Tibial nerve (tissue), 4 donors: Measurements from ENCODE around the gene CACTIN. TPM values are rescaled to one million over a fixed set of nuclear protein-coding genes. Genes with fewer than 3 reads are reported as not detected.
A peak's percentile ranks its signal among the peaks of the same experiment; 100 is the strongest.

Source experiments
- DNase-seq, 2 donors: peaks; one replicate each; pipeline ENCODE4 v3.0.0-alpha.2; 2019; ENCODE audit warnings: low spot score in 2 of 2
- H3K27ac ChIP-seq, 4 donors: fragments of 200-600 bp; sonication (generic) in 3 of 4; one replicate each; pipeline ENCODE4 v1.5.1; 2017 to 2019; ENCODE audit warnings: mild to moderate bottlenecking in 1 of 4
- H3K27me3 ChIP-seq, 2 donors: fragments of 200-600 bp; sonication (generic) in 1 of 2; one replicate each; pipeline versions ENCODE4 v1.5.1 to v1.6.0; 2017 to 2019
- H3K36me3 ChIP-seq, 3 donors: fragments of 200-600 bp; sonication (generic); one replicate each; pipeline ENCODE4 v1.5.1; 2018 to 2019
- H3K4me1 ChIP-seq, 4 donors: fragments of 200-600 bp; sonication (generic) in 3 of 4; one replicate each; pipeline ENCODE4 v1.5.1; 2017 to 2019
- H3K4me3 ChIP-seq, 4 donors: fragments of 200-600 bp; sonication (generic) in 3 of 4; one replicate each; pipeline ENCODE4 v1.5.1; 2017 to 2019; ENCODE audit warnings: mild to moderate bottlenecking in 1 of 4, moderate library complexity in 1 of 4
- H3K9me3 ChIP-seq, 4 donors: fragments of 200-600 bp; sonication (generic) in 3 of 4; one replicate each; pipeline ENCODE4 v1.5.1; 2017 to 2019
- CTCF ChIP-seq, 5 experiments: fragments of 200-600 bp in 3 of 5; fragments of 450-650 bp in 2 of 5; sonication (generic) in 3 of 5; IDR thresholded peaks; one replicate each; pipeline ENCODE4 v1.5.1; 2016 to 2019; ENCODE audit warnings: antibody characterized with exemption in 5 of 5, mild to moderate bottlenecking in 3 of 5, moderate library complexity in 2 of 5
- EP300 ChIP-seq, 2 donors: sonication (generic); formaldehyde crosslinking; IDR thresholded peaks; one replicate each; pipeline ENCODE4 v1.6.1; 2017; ENCODE audit warnings: antibody characterized with exemption in 2 of 2, mild to moderate bottlenecking in 1 of 2
- POLR2A ChIP-seq, 2 donors: fragments of 450-650 bp; IDR thresholded peaks; one replicate each; pipeline ENCODE4 v1.6.1; 2017; ENCODE audit warnings: antibody characterized with exemption in 2 of 2, mild to moderate bottlenecking in 2 of 2, moderate library complexity in 2 of 2
- WGBS, 2 donors: methylation state at CpG; one replicate each; pipeline ENCODE4 v1.1.5; 2018; 5-methylcytosine and 5-hydroxymethylcytosine counted together
- total RNA-seq, 4 donors: library from RNA; depleted of rRNA; stranded (reverse); fragments of >200 nt; gene quantifications; one replicate each; pipeline ENCODE4 v1.1.0, GENCODE V29; 2016

Gene CACTIN
- total RNA-seq, 4 donors from 2014 or later: 22.9 to 59.1 (median 42.7) TPM

DNA sequence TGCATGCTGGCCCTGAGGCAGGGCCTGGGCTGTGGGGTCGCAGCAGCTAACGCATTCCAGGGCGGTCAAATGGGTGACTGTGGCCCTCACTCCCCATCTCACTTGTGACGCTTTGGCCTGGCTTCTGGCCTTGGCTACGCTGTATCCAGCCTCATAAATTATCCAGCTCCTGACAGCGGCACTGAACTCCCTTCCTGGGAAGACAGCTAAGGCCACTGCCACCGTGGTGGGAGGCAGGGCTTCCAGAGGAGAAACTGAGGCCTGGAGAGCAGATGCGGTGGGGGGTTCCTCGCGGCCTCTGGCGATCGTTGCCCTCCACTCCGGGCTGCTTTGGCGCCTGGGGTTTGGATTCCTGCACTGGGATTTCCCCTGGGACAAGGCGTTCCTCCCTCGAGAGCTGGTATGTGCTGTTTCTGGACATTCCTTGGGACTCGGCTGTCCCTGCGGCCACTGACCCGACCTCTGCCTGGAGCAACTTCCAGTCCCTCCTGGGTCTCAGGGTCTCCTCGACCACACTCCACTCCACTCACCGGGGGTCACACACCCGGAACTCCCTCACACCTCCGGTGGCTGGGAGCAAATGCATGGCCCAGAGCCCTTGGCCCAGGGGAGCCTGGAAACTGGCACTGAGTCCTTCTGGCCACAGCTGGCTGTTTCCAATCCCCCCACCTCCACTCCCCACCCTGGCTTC lies 23.3 kb downstream of the CACTIN start:
- H3K27ac ChIP-seq: peak overlapping the region; percentile 66 to 89 (median 80)
- TF ChIP-seq EP300 (IDR thresholded peaks at IDR 0.05): peak in 1 of 2 donors; percentile 79
- TF ChIP-seq CTCF (IDR thresholded peaks at IDR 0.05): no peak
- TF ChIP-seq POLR2A (IDR thresholded peaks at IDR 0.05): no peak
- DNase-seq: no peak

DNA sequence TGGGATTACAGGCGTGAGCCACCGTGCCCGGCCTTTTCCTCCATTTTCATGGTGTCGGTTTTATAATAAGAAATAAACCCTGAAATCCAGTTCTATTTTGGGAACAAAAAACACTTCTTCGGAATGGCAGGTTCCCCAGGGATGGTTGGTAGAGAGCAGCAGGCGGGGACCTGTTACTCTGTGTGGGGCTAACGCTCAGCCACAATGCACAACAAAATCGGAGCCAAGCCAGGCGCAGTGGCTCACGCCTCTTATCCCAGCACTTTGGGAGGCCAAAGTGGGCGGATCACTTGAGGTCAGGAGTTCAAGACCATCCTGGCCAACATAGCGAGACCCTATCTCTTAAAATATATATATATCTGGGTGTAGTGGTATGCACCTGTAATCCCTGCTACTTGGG lies 25.6 kb downstream of the CACTIN start:
- H3K36me3 ChIP-seq: peaks cover 0 to 26% (median 0%) of the 10 kb centered on the region in 3 donors
- H3K27ac ChIP-seq: peak overlapping the region in 1 of 4 donors; percentile 82
- no peak for DNase-seq
- peaks cover 0 to 6% of the 10 kb centered on the region in 2 donors for H3K27me3 ChIP-seq
- peaks cover 0 to 33% (median 20%) of the 10 kb centered on the region in 4 donors for H3K4me1 ChIP-seq
- no peaks in the 10 kb centered on the region for H3K9me3 ChIP-seq
- 87 to 88% methylated on average over 12 of the region's 12 CpGs for WGBS, 2 donors
- TF ChIP-seq CTCF (IDR thresholded peaks at IDR 0.05) (no peak), POLR2A (IDR thresholded peaks at IDR 0.05) (no peak), EP300 (IDR thresholded peaks at IDR 0.05) (no peak)
- no peak overlapping the region for H3K4me3 ChIP-seq

More for the DNA sequence above, 23.3 kb downstream of the CACTIN start:
- peak overlapping the region in 1 of 4 donors; percentile 8 for H3K4me3 ChIP-seq
- H3K4me1 ChIP-seq: peaks cover 0 to 56% (median 38%) of the 10 kb centered on the region in 4 donors
- no peaks in the 10 kb centered on the region for H3K9me3 ChIP-seq
- 45 to 52% methylated on average over 13 to 21 of the region's 23 CpGs for WGBS, 2 donors
- peaks cover 0 to 6% of the 10 kb centered on the region in 2 donors for H3K27me3 ChIP-seq
- peaks cover 0 to 17% (median 0%) of the 10 kb centered on the region in 3 donors for H3K36me3 ChIP-seq

- peaks cover 0 to 6% of the 10 kb centered on the region in 2 donors for H3K27me3 ChIP-seq
- peaks cover 0 to 34% (median 0%) of the 10 kb centered on the region in 3 donors for H3K36me3 ChIP-seq
- peaks cover 0 to 21% (median 9%) of the 10 kb centered on the region in 4 donors for H3K4me1 ChIP-seq
- H3K4me3 ChIP-seq: no peak overlapping the region
- no peak for TF ChIP-seq POLR2A (IDR thresholded peaks at IDR 0.05)
- TF ChIP-seq CTCF (IDR thresholded peaks at IDR 0.05): no peak
- no peak for TF ChIP-seq EP300 (IDR thresholded peaks at IDR 0.05)
- H3K27ac ChIP-seq: no peak overlapping the region
- DNase-seq: no peak
- WGBS, 2 donors: 60 to 92% methylated on average over 1 to 24 of the region's 28 CpGs
- no peaks in the 10 kb centered on the region for H3K9me3 ChIP-seq
Measured at GRCh38 chr19:3599776-3600187, 26.8 kb downstream of the CACTIN start.

GRCh38 chr19:3595521-3596061 lies 31.0 kb downstream of the CACTIN start:
- DNase-seq: no peak
- Histone ChIP-seq H3K27me3 (no peaks in the 10 kb centered on the region), H3K4me3 (no peak overlapping the region), H3K27ac (no peak overlapping the region), H3K4me1 (no peaks in the 10 kb centered on the region), H3K9me3 (no peaks in the 10 kb centered on the region), H3K36me3 (peaks cover 0 to 43% (median 0%) of the 10 kb centered on the region in 3 donors)
- 71 to 82% methylated on average over 19 to 24 of the region's 34 CpGs for WGBS, 2 donors
- no peak for TF ChIP-seq CTCF (IDR thresholded peaks at IDR 0.05)

- peaks cover 0 to 27% (median 0%) of the 10 kb centered on the region in 3 donors for H3K36me3 ChIP-seq
- no peaks in the 10 kb centered on the region for H3K9me3 ChIP-seq
- H3K27me3 ChIP-seq: no peaks in the 10 kb centered on the region
- H3K4me3 ChIP-seq: no peak overlapping the region
- 46 to 47% methylated on average over 11 of the region's 11 CpGs for WGBS, 2 donors
- no peak overlapping the region for H3K27ac ChIP-seq
- no peaks in the 10 kb centered on the region for H3K4me1 ChIP-seq
- TF ChIP-seq EP300 (IDR thresholded peaks at IDR 0.05) (no peak), CTCF (IDR thresholded peaks at IDR 0.05) (no peak), POLR2A (IDR thresholded peaks at IDR 0.05) (no peak)
- DNase-seq: no peak
Measured at GRCh38 chr19:3593156-3593555, 33.4 kb downstream of the CACTIN start.
